Measurements from ENCODE around the gene RBM47.

DNA sequence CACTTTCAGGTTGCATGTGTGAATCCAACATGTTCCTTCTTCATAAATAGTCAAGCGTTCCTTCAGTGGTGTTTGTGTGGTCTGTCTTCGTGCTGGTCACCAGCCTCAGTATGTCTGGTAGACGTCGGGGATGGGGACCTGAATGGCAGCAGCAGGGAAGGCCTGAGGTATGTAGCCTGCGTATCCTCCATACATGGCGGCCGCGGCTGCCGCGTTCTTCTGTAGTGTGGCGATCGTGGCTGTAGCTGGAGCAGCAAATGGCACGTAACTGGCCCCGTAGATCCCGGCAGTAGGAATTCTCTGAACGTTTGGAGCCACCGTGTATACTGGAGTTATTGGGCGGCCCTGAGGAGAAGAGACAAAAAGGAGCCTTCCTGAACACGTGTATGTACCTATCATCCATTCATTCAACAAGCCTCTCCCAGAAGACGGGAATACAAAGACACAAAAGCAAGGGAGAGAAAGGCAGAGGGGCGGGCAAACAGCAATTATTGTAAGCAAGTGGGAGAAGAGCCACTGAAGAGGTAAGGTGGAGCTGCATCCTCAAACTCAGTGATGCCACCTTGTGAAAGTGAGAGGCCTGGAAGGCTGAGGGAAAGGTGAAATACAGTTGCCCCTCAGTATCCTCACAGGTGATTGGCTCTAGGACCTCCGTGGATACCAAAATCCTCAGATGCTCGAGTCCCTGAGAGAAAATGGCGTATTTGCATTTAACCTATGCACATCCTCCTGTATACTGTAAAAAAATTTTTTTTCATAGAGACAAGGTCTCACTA is 203.7 kb downstream of the RBM47 start:
- TF ChIP-seq EP300 (IDR thresholded peaks at IDR 0.05) (no peak), CTCF (IDR thresholded peaks at IDR 0.05) (no peak), POLR2AphosphoS5 (IDR thresholded peaks at IDR 0.05) (no peak)

All from esophagus muscularis mucosa (tissue), 4 donors.